ENCODE measurements around the gene TNFRSF1B. TPM values are rescaled to one million over a fixed set of nuclear protein-coding genes. Genes with fewer than 3 reads are reported as not detected.

Gene TNFRSF1B
- total RNA-seq, 2 experiments from 2014 or later, result 173 to 191 TPM

GRCh38 chr1:12197483-12197880, 30.7 kb downstream of the TNFRSF1B start:
- peaks cover 66% of the 10 kb centered on the region for H3K36me3 Mint-ChIP-seq (ENCODE audit: low read depth)
- intact Hi-C loops (cut with micrococcal nuclease), result no loop called here
- CTCF ChIA-PET, result interaction anchor here (1.9 to 3.0 kb wide), 2 partner anchors 71 to 73 kb away, joined by 6 to 19 read pairs; no protein-coding TSS in a partner anchor

GRCh38 chr1:12200208-12200607, 33.4 kb downstream of the TNFRSF1B start:
- CTCF ChIA-PET, result interaction anchor here (1.0 to 13.5 kb wide), 3 partner anchors 8 to 78 kb away, joined by 3 to 395 read pairs (median 4); no protein-coding TSS in a partner anchor
- H3K27ac Mint-ChIP-seq, result peak overlapping the region; percentile 49

More at GRCh38 chr1:12197483-12197880, 30.7 kb downstream of the TNFRSF1B start:
- Mint-ChIP-seq H3K9me3 (no peaks in the 10 kb centered on the region), H3K4me3 (no peak overlapping the region), H3K27ac (no peak overlapping the region), H3K4me1 (ENCODE audit: low read depth) (peaks cover 72% of the 10 kb centered on the region), H3K27me3 (no peaks in the 10 kb centered on the region)
- TF ChIP-seq CTCF (IDR thresholded peaks at IDR 0.05), result no peak
- POLR2A ChIA-PET, result no interaction called here
- DNase-seq (no peak), ATAC-seq (no peak)

GRCh38 chr1:12201352-12202189, 34.8 kb downstream of the TNFRSF1B start:
- intact Hi-C loops (cut with micrococcal nuclease), result no loop called here
- ATAC-seq (peak; percentile 35), DNase-seq (peak; percentile 73)
- ChIA-PET CTCF (interaction anchor here (1.1 to 13.5 kb wide), 6 partner anchors 15 to 79 kb away, joined by 3 to 395 read pairs (median 3); no protein-coding TSS in a partner anchor), POLR2A (interaction anchor here (0.6 to 4.8 kb wide), 14 partner anchors 16 to 291 kb away, joined by 3 to 47 read pairs (median 4); no protein-coding TSS in a partner anchor)
- peaks cover 82% of the 10 kb centered on the region for H3K4me1 Mint-ChIP-seq (ENCODE audit: low read depth)
- no peaks in the 10 kb centered on the region for H3K27me3 Mint-ChIP-seq
- H3K9me3 Mint-ChIP-seq, result no peaks in the 10 kb centered on the region
- TF ChIP-seq CTCF (IDR thresholded peaks at IDR 0.05), result no peak
- H3K36me3 Mint-ChIP-seq (ENCODE audit: low read depth), result peaks cover 76% of the 10 kb centered on the region
- no peak overlapping the region for H3K4me3 Mint-ChIP-seq
- H3K27ac Mint-ChIP-seq, result peak overlapping the region; percentile 58

More at GRCh38 chr1:12200208-12200607, 33.4 kb downstream of the TNFRSF1B start:
- no peak for TF ChIP-seq CTCF (IDR thresholded peaks at IDR 0.05)
- no peak overlapping the region for H3K4me3 Mint-ChIP-seq
- POLR2A ChIA-PET, result interaction anchor here (1.2 kb wide), 1 partner anchor 25 kb away, joined by 3 read pairs; no protein-coding TSS in a partner anchor
- no peaks in the 10 kb centered on the region for H3K9me3 Mint-ChIP-seq
- H3K4me1 Mint-ChIP-seq (ENCODE audit: low read depth), result peaks cover 85% of the 10 kb centered on the region
- no peaks in the 10 kb centered on the region for H3K27me3 Mint-ChIP-seq
- DNase-seq (no peak), ATAC-seq (no peak)
- peaks cover 70% of the 10 kb centered on the region for H3K36me3 Mint-ChIP-seq (ENCODE audit: low read depth)
- intact Hi-C loops (cut with micrococcal nuclease), result no loop called here

- CTCF ChIA-PET, result interaction anchor here (1.1 to 13.5 kb wide), 6 partner anchors 16 to 79 kb away, joined by 3 to 395 read pairs (median 3); no protein-coding TSS in a partner anchor
- intact Hi-C loops (cut with micrococcal nuclease), result no loop called here
- H3K4me3 Mint-ChIP-seq, result peak overlapping the region; percentile 1
- H3K27ac Mint-ChIP-seq, result peak overlapping the region; percentile 87
- DNase-seq (no peak), ATAC-seq (no peak)
- POLR2A ChIA-PET, result interaction anchor here (0.6 to 4.8 kb wide), 15 partner anchors 17 to 295 kb away, joined by 3 to 47 read pairs (median 4); no protein-coding TSS in a partner anchor
- no peaks in the 10 kb centered on the region for H3K27me3 Mint-ChIP-seq
- peaks cover 79% of the 10 kb centered on the region for H3K4me1 Mint-ChIP-seq (ENCODE audit: low read depth)
- TF ChIP-seq CTCF (IDR thresholded peaks at IDR 0.05), result no peak
- peaks cover 76% of the 10 kb centered on the region for H3K36me3 Mint-ChIP-seq (ENCODE audit: low read depth)
- no peaks in the 10 kb centered on the region for H3K9me3 Mint-ChIP-seq
Observed at GRCh38 chr1:12202190-12202497, 35.4 kb downstream of the TNFRSF1B start.
